Nephron progenitor cell (in vitro differentiated cells): ENCODE results near the gene ATP1A4.

Source experiments
- DNase-seq: peaks from one replicate; pipeline ENCODE4 v3.0.0; 2021
- H3K27ac Mint-ChIP-seq: 2 replicates; pipeline ENCODE4 v1.8.0; 2021; ENCODE audit warnings: mild to moderate bottlenecking, moderate library complexity, mixed read lengths
- H3K27me3 Mint-ChIP-seq: 2 replicates; pipeline ENCODE4 v1.8.0; 2021; ENCODE audit warnings: mild to moderate bottlenecking, low read depth, mixed read lengths; ENCODE audit not compliant: poor library complexity
- H3K36me3 Mint-ChIP-seq: 2 replicates; pipeline ENCODE4 v1.8.0; 2021; ENCODE audit warnings: low read depth, mixed read lengths
- H3K4me1 Mint-ChIP-seq: 2 replicates; pipeline ENCODE4 v1.8.0; 2021; ENCODE audit warnings: mixed read lengths
- H3K4me3 Mint-ChIP-seq: 2 replicates; pipeline ENCODE4 v1.8.0; 2021; ENCODE audit warnings: mild to moderate bottlenecking, moderate library complexity, mixed read lengths
- H3K9me3 Mint-ChIP-seq: 2 replicates; pipeline ENCODE4 v1.8.0; 2021; ENCODE audit warnings: mild to moderate bottlenecking, moderate library complexity, mixed read lengths
- TF ChIP-seq, protein P1 (sequence below): fragments of 200-600 bp; sonication (generic); IDR thresholded peaks from 2 replicates; pipeline ENCODE4 v1.5.0; 2021; ENCODE audit warnings: antibody characterized with exemption

ATP1A4 gene

DNA sequence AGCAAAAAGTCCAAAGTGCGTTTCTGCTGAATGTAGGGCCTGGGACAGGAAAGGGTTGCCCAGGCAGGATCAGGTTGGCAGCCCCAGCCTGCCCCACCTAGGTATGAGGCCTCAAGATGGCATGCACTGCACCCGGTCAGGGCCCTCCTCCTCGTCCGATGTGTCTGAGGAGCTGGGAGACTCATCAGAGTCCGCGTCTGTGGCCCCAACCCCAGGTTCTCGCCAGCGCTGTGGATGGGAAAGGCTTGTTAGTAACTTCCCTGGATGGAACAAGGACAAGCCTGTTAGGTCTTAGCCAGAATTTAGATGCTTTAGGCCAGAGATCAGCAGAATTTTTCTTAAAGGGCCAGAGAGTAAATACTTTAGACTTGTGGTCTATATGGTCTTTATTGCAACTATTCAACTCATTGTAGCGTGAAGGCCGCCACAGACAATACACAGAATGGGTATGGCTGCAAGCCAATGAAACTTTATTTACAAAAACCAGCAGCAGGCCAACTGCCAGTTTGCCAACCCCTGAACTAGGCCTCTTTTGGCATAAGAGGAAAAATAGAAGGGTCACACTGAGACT, 66.2 kb downstream of the ATP1A4 start:
- Mint-ChIP-seq H3K27me3 (no peaks in the 10 kb centered on the region), H3K36me3 (peaks cover 57% of the 10 kb centered on the region)

DNA sequence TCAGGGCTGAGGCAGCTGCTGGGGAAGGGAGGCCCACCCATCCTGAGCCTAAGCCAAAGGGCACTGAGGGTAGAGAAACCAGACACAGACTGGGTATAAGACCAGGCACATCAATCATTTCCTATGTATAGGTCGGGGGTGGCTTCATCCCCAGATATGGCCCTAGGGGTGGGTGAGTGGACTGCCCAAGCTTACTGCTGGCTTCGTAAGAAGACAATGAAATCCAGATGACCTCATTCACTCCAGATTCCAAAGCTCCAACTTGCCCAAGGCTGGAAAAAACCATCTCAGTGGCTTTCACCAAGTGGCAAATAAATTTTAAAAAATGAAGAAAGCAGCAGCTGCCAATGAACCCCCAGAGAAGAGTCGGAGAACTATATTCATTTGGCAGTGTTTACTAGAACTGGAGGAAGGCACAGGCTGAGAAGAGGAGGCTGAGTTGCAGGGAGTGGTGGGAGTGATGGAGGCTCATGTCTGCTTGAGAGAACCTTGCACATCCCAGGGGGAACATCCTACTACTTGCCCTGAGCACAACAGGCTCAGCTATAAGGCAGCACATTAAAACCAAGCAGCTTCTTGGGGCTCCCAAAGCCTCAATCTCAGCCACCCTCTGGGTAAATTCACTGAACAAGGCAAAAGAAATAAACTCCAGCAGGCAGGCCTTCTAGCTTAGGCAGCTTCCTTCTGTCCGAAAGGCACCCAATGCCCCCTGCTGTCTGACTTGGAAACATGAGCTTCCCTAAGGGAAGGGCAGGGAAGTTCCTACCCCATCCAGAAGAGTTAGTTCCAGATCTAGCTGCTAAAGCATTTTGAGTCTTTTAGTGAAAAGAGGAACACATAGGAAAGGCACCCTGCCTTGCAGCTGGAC, 67.9 kb downstream of the ATP1A4 start:
- Mint-ChIP-seq H3K4me1 (peaks cover 5% of the 10 kb centered on the region), H3K27me3 (no peaks in the 10 kb centered on the region), H3K27ac (peak overlapping the region; percentile 60), H3K4me3 (no peak overlapping the region), H3K9me3 (no peaks in the 10 kb centered on the region), H3K36me3 (peaks cover 64% of the 10 kb centered on the region)
- TF ChIP-seq, protein P1, sequence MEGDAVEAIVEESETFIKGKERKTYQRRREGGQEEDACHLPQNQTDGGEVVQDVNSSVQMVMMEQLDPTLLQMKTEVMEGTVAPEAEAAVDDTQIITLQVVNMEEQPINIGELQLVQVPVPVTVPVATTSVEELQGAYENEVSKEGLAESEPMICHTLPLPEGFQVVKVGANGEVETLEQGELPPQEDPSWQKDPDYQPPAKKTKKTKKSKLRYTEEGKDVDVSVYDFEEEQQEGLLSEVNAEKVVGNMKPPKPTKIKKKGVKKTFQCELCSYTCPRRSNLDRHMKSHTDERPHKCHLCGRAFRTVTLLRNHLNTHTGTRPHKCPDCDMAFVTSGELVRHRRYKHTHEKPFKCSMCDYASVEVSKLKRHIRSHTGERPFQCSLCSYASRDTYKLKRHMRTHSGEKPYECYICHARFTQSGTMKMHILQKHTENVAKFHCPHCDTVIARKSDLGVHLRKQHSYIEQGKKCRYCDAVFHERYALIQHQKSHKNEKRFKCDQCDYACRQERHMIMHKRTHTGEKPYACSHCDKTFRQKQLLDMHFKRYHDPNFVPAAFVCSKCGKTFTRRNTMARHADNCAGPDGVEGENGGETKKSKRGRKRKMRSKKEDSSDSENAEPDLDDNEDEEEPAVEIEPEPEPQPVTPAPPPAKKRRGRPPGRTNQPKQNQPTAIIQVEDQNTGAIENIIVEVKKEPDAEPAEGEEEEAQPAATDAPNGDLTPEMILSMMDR = peak; percentile 46
- peak; percentile 46 for DNase-seq

More for the DNA sequence above, 66.2 kb downstream of the ATP1A4 start:
- Mint-ChIP-seq H3K9me3 (no peaks in the 10 kb centered on the region), H3K4me3 (no peak overlapping the region), H3K27ac (peak overlapping the region; percentile 60), H3K4me1 (peaks cover 5% of the 10 kb centered on the region)
- DNase-seq = no peak
- TF ChIP-seq, protein P1 = no peak

DNA sequence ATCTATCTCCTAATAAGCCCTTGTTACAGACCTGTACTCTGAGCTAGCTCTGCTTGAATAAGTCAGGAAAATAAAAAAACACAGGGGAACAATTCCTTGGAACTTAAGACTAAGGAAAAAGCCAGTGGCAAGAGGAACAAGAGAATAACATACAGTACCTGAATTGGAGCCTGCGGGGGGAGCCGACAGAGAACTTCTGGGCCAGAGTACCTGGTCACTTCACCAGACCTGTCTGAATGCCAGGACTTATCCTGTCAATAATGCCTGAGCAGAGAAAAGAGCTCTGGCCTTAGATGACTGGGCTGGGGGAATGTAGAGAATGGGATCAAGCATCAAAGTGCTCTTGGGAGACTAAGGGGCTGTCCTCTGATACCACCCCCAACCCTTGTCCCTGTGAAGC, 68.9 kb downstream of the ATP1A4 start:
- DNase-seq = no peak
- H3K4me1 Mint-ChIP-seq = peaks cover 5% of the 10 kb centered on the region
- no peaks in the 10 kb centered on the region for H3K9me3 Mint-ChIP-seq
- no peaks in the 10 kb centered on the region for H3K27me3 Mint-ChIP-seq
- H3K27ac Mint-ChIP-seq = peak overlapping the region; percentile 60
- TF ChIP-seq, protein P1 = no peak
- peaks cover 70% of the 10 kb centered on the region for H3K36me3 Mint-ChIP-seq
- no peak overlapping the region for H3K4me3 Mint-ChIP-seq

DNA sequence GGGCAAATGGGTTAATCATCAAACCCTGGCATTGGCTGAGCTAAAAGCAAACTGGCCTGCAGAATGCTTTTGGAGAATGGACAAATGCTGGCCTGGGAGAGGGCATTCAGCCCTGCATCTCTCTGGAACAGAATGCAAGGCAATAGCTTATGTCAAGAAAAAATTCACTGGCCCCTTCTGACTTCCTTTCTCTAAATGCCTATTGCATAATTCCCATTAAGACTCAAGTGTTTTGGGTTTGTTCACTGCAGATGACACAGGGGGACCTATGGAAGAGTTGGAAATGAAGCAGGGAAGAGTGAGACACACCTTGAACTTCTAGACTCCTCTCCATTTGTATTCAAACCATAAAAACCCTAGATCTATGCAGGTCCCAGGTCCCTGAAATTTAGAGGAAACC, 69.7 kb downstream of the ATP1A4 start:
- no peak overlapping the region for H3K27ac Mint-ChIP-seq
- TF ChIP-seq, protein P1 = no peak
- H3K27me3 Mint-ChIP-seq = no peaks in the 10 kb centered on the region
- H3K36me3 Mint-ChIP-seq = peaks cover 63% of the 10 kb centered on the region
- H3K9me3 Mint-ChIP-seq = no peaks in the 10 kb centered on the region
- DNase-seq = no peak
- peaks cover 5% of the 10 kb centered on the region for H3K4me1 Mint-ChIP-seq
- no peak overlapping the region for H3K4me3 Mint-ChIP-seq

DNA sequence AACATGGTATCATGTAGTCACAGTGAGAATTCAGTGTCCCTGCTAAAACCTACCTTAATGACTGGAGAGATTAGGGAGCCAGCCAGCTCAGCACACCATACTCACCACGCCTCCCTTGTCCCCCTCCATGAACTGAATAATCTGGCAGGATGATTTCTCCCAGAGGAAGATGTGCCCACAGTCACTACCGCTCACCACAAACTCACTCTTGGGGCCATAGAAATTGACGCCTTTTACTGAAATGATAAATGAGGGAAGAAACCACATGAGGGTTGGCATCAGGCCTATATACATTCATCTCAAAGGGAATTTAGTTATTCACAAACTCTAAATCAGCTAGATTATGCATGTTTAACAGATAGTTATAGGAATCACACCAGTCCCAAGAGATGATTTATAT, 71.1 kb downstream of the ATP1A4 start:
- Mint-ChIP-seq H3K4me1 (peaks cover 5% of the 10 kb centered on the region), H3K4me3 (no peak overlapping the region), H3K9me3 (no peaks in the 10 kb centered on the region), H3K27ac (peak overlapping the region; percentile 24), H3K36me3 (peaks cover 52% of the 10 kb centered on the region), H3K27me3 (no peaks in the 10 kb centered on the region)
- no peak for DNase-seq
- TF ChIP-seq, protein P1 = no peak
